Astrocyte (in vitro differentiated cells and primary cell): ENCODE data around the gene CERS4. TPM values are rescaled to one million over a fixed set of nuclear protein-coding genes. Genes with fewer than 3 reads are reported as not detected.
A peak's percentile ranks its signal among the peaks of the same experiment; 100 is the strongest.

Experiments
- DNase-seq: peaks from one replicate; pipeline ENCODE4 v3.0.0-alpha.2; 2010; ENCODE audit warnings: low read depth
- FAIRE-seq: peaks from 2 replicates; lab custom pipeline; 2011; peaks lifted over from hg19 to GRCh38; lab: Jason Lieb, UNC
- H2AFZ ChIP-seq: 2 replicates; pipeline ENCODE4 v1.6.0; 2012; ENCODE audit warnings: low read depth, low read length, inconsistent platforms
- H3K27ac ChIP-seq: 2 replicates; pipeline ENCODE4 v1.5.1; 2011; ENCODE audit warnings: low read depth, low read length, inconsistent platforms
- H3K27me3 ChIP-seq: 2 replicates; pipeline ENCODE4 v1.6.0; 2011; ENCODE audit warnings: low read length, inconsistent platforms; ENCODE audit not compliant: insufficient read depth
- H3K36me3 ChIP-seq: 2 replicates; pipeline ENCODE4 v1.5.1; 2011; ENCODE audit warnings: low read length, inconsistent platforms; ENCODE audit not compliant: insufficient read depth
- H3K4me1 ChIP-seq: 2 replicates; pipeline ENCODE4 v1.5.1; 2011; ENCODE audit warnings: low read length, inconsistent platforms; ENCODE audit not compliant: insufficient read depth
- H3K4me2 ChIP-seq: 2 replicates; pipeline ENCODE4 v1.6.0; 2012; ENCODE audit warnings: low read length, inconsistent platforms
- H3K4me3 ChIP-seq: 2 replicates; pipeline ENCODE4 v1.5.1; 2011; ENCODE audit warnings: low read depth, mild to moderate bottlenecking, low read length, inconsistent platforms; ENCODE audit not compliant: insufficient read depth
- H3K79me2 ChIP-seq: 2 replicates; pipeline ENCODE4 v1.6.0; 2012; ENCODE audit warnings: mild to moderate bottlenecking, low read length, inconsistent platforms; ENCODE audit not compliant: insufficient read depth
- H3K9ac ChIP-seq: 2 replicates; pipeline ENCODE4 v1.6.0; 2012; ENCODE audit warnings: mild to moderate bottlenecking, low read length, inconsistent platforms
- H3K9me3 ChIP-seq: 2 replicates; pipeline ENCODE4 v1.5.1; 2012; ENCODE audit warnings: low read depth, mild to moderate bottlenecking, low read length, inconsistent platforms; ENCODE audit not compliant: insufficient read depth
- H4K20me1 ChIP-seq: 2 replicates; pipeline ENCODE4 v1.6.0; 2012; ENCODE audit warnings: low read length, inconsistent platforms; ENCODE audit not compliant: insufficient read depth
- H3K27ac Mint-ChIP-seq: one replicate; pipeline ENCODE4 v1.8.0; 2021; ENCODE audit warnings: mild to moderate bottlenecking, mixed read lengths; ENCODE audit not compliant: unreplicated experiment
- H3K27me3 Mint-ChIP-seq: one replicate; pipeline ENCODE4 v1.8.0; 2021; ENCODE audit warnings: low read depth, mixed read lengths; ENCODE audit not compliant: unreplicated experiment
- H3K36me3 Mint-ChIP-seq: one replicate; pipeline ENCODE4 v1.8.0; 2021; ENCODE audit warnings: low read depth, mixed read lengths; ENCODE audit not compliant: unreplicated experiment
- H3K4me1 Mint-ChIP-seq: one replicate; pipeline ENCODE4 v1.8.0; 2021; ENCODE audit warnings: low read depth, mixed read lengths; ENCODE audit not compliant: unreplicated experiment
- H3K4me3 Mint-ChIP-seq: one replicate; pipeline ENCODE4 v1.8.0; 2021; ENCODE audit warnings: mild to moderate bottlenecking, moderate library complexity, mixed read lengths; ENCODE audit not compliant: unreplicated experiment
- H3K9me3 Mint-ChIP-seq: one replicate; pipeline ENCODE4 v1.8.0; 2021; ENCODE audit warnings: mild to moderate bottlenecking, mixed read lengths; ENCODE audit not compliant: unreplicated experiment
- CTCF ChIP-seq: IDR thresholded peaks from 2 replicates; pipeline ENCODE4 v1.5.1; 2011; ENCODE audit warnings: low read depth, mild to moderate bottlenecking, inconsistent platforms, low read length, moderate library complexity; ENCODE audit not compliant: insufficient read depth
- EZH2 ChIP-seq: IDR thresholded peaks from 2 replicates; pipeline ENCODE4 v1.6.1; 2012; ENCODE audit warnings: mild to moderate bottlenecking, low read length, inconsistent platforms; ENCODE audit not compliant: insufficient read depth
- total RNA-seq: library from RNA; stranded (reverse); gene quantifications from 2 replicates; pipeline ENCODE4 v1.2.1, GENCODE V29; 2021

Gene CERS4
- total RNA-seq, 1 donor from 2014 or later: 15.7 TPM

- H3K9me3 ChIP-seq: no peaks in the 10 kb centered on the region
- H3K36me3 ChIP-seq: peaks cover 22% of the 10 kb centered on the region
- Mint-ChIP-seq H3K4me1 (peaks cover 4% of the 10 kb centered on the region), H3K27me3 (no peaks in the 10 kb centered on the region), H3K9me3 (no peaks in the 10 kb centered on the region), H3K27ac (no peak overlapping the region), H3K36me3 (peaks cover 8% of the 10 kb centered on the region), H3K4me3 (peak overlapping the region; percentile 8)
- H4K20me1 ChIP-seq: peaks cover 2% of the 10 kb centered on the region
- peaks cover 12% of the 10 kb centered on the region for H3K79me2 ChIP-seq
- H3K4me1 ChIP-seq: peaks cover 13% of the 10 kb centered on the region
- no peaks in the 10 kb centered on the region for H3K27me3 ChIP-seq
- TF ChIP-seq EZH2 (no peak), CTCF (no peak)
- no peak for FAIRE-seq
- H3K9ac ChIP-seq: no peak overlapping the region
- no peak overlapping the region for H3K4me3 ChIP-seq
- H2AFZ ChIP-seq: no peak overlapping the region
- DNase-seq: no peak
- no peak overlapping the region for H3K4me2 ChIP-seq
- no peak overlapping the region for H3K27ac ChIP-seq
These were observed 102.5 kb downstream of the CERS4 start for GRCh38 chr19:8311461-8312260.

Other genes starting within 250 kb of the CERS4 start
- 107 TPM in 2 replicates for gene ELAVL1, start 203.7 kb upstream of the CERS4 start, total RNA-seq
- not detected in 2 replicates for gene CCL25, start 156.6 kb upstream of the CERS4 start, total RNA-seq
- gene FBN3, start 59.8 kb upstream of the CERS4 start, total RNA-seq: 0.53 and 1.00 TPM in 2 replicates
- gene CD320, start 99.0 kb downstream of the CERS4 start, total RNA-seq: 35.6 and 42.2 TPM in 2 replicates
- gene NDUFA7, start 112.0 kb downstream of the CERS4 start, total RNA-seq: 45.4 and 49.3 TPM in 2 replicates
- gene RPS28, start 112.1 kb downstream of the CERS4 start, total RNA-seq: 1,111 and 1,198 TPM in 2 replicates
- gene KANK3, start 133.9 kb downstream of the CERS4 start, total RNA-seq: 0.94 and 2.9 TPM in 2 replicates
- gene ANGPTL4, start 154.8 kb downstream of the CERS4 start, total RNA-seq: 110 and 115 TPM in 2 replicates
- gene RAB11B, start 181.0 kb downstream of the CERS4 start, total RNA-seq: 85.2 and 89.1 TPM in 2 replicates
- gene MARCHF2, start 203.9 kb downstream of the CERS4 start, total RNA-seq: 29.0 and 30.9 TPM in 2 replicates
- 137 and 172 TPM in 2 replicates for gene HNRNPM, start 235.6 kb downstream of the CERS4 start, total RNA-seq